Measurements from ENCODE around the gene EMC8.

GRCh38 chr16:85788819-85789218 lies 10.5 kb downstream of the EMC8 start:
- TF ChIP-seq, protein P1, sequence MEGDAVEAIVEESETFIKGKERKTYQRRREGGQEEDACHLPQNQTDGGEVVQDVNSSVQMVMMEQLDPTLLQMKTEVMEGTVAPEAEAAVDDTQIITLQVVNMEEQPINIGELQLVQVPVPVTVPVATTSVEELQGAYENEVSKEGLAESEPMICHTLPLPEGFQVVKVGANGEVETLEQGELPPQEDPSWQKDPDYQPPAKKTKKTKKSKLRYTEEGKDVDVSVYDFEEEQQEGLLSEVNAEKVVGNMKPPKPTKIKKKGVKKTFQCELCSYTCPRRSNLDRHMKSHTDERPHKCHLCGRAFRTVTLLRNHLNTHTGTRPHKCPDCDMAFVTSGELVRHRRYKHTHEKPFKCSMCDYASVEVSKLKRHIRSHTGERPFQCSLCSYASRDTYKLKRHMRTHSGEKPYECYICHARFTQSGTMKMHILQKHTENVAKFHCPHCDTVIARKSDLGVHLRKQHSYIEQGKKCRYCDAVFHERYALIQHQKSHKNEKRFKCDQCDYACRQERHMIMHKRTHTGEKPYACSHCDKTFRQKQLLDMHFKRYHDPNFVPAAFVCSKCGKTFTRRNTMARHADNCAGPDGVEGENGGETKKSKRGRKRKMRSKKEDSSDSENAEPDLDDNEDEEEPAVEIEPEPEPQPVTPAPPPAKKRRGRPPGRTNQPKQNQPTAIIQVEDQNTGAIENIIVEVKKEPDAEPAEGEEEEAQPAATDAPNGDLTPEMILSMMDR (IDR thresholded peaks at IDR 0.05): no peak
- TF ChIP-seq POLR2A (IDR thresholded peaks at IDR 0.05): no peak

Measured in stomach (tissue), 4 donors.